Liver (tissue), 9 donors: ENCODE data around the gene DDX55. TPM values are rescaled to one million over a fixed set of nuclear protein-coding genes. Genes with fewer than 3 reads are reported as not detected.

ENCODE experiments used
- DNase-seq: peaks from one replicate; pipeline ENCODE4 v3.0.0-alpha.2; 2017; ENCODE audit warnings: low spot score
- H3K27ac ChIP-seq, 2 donors: one replicate each; pipeline ENCODE4 v1.7.0; 2013; ENCODE audit warnings: inconsistent platforms in 2 of 2, low read length in 2 of 2, control low read depth in 1 of 2, low read depth in 1 of 2, mild to moderate bottlenecking in 1 of 2
- H3K27me3 ChIP-seq, 4 donors: one replicate each; pipeline versions ENCODE4 v1.6.1 to v1.7.0; 2013; ENCODE audit warnings: low read length in 3 of 4, inconsistent platforms in 1 of 4, mild to moderate bottlenecking in 1 of 4, moderate library complexity in 1 of 4; ENCODE audit not compliant: control insufficient read depth in 4 of 4, insufficient read depth in 4 of 4
- H3K36me3 ChIP-seq, 4 donors: one replicate each; pipeline versions ENCODE4 v1.6.1 to v1.7.0; 2013; ENCODE audit warnings: low read length in 3 of 4, mild to moderate bottlenecking in 3 of 4, low read depth in 1 of 4, moderate library complexity in 1 of 4; ENCODE audit not compliant: control insufficient read depth in 4 of 4, insufficient read depth in 3 of 4
- H3K4me1 ChIP-seq, 4 donors: one replicate each; pipeline versions ENCODE4 v1.6.1 to v1.7.0; 2013; ENCODE audit warnings: low read length in 3 of 4, mild to moderate bottlenecking in 3 of 4, moderate library complexity in 1 of 4; ENCODE audit not compliant: control insufficient read depth in 4 of 4, insufficient read depth in 4 of 4
- H3K4me3 ChIP-seq, 3 donors: one replicate each; pipeline versions ENCODE4 v1.6.1 to v1.7.0; 2013; ENCODE audit warnings: low read length in 3 of 3, control low read depth in 1 of 3, low read depth in 1 of 3, mild to moderate bottlenecking in 1 of 3
- H3K9ac ChIP-seq, 2 donors: one replicate each; pipeline ENCODE4 v1.7.0; 2013; ENCODE audit warnings: low read length in 2 of 2, mild to moderate bottlenecking in 2 of 2, moderate library complexity in 2 of 2, control low read depth in 1 of 2, low read depth in 1 of 2
- H3K9me3 ChIP-seq, 4 donors: one replicate each; pipeline versions ENCODE4 v1.6.1 to v1.7.0; 2013; ENCODE audit warnings: low read length in 3 of 4; ENCODE audit not compliant: control insufficient read depth in 4 of 4
- ATF3 ChIP-seq: IDR thresholded peaks from 2 replicates; pipeline ENCODE4 v1.6.1; 2016; ENCODE audit warnings: antibody characterized with exemption
- EGR1 ChIP-seq, 2 donors: IDR thresholded peaks; 2 replicates each; pipeline ENCODE4 v1.6.1; 2016 to 2018; ENCODE audit warnings: antibody characterized with exemption in 2 of 2, low read depth in 2 of 2
- FOXA1 ChIP-seq: IDR thresholded peaks from 2 replicates; pipeline ENCODE4 v1.6.1; 2016; ENCODE audit warnings: antibody characterized with exemption
- FOXA2 ChIP-seq: IDR thresholded peaks from 2 replicates; pipeline ENCODE4 v1.6.1; 2016; ENCODE audit warnings: antibody characterized with exemption
- GABPA ChIP-seq, 2 donors: IDR thresholded peaks in 1 of 2; conservative IDR thresholded peaks in 1 of 2; 2 replicates each; pipeline ENCODE4 v1.6.1; 2016; ENCODE audit warnings: antibody characterized with exemption in 2 of 2, mild to moderate bottlenecking in 1 of 2, moderate library complexity in 1 of 2
- HNF4A ChIP-seq, 2 donors: conservative IDR thresholded peaks; 2 replicates each; pipeline ENCODE4 v1.6.1; 2016; ENCODE audit warnings: antibody characterized with exemption in 2 of 2, mild to moderate bottlenecking in 2 of 2
- HNF4G ChIP-seq: IDR thresholded peaks from 2 replicates; pipeline ENCODE4 v1.6.1; 2016; ENCODE audit warnings: antibody characterized with exemption
- JUND ChIP-seq, 2 donors: IDR thresholded peaks; 2 replicates each; pipeline ENCODE4 v1.6.1; 2016; ENCODE audit warnings: antibody characterized with exemption in 2 of 2
- MAX ChIP-seq: IDR thresholded peaks from 2 replicates; pipeline ENCODE4 v1.6.1; 2016; ENCODE audit warnings: antibody characterized with exemption
- NR2F2 ChIP-seq: IDR thresholded peaks from 2 replicates; pipeline ENCODE4 v1.6.1; 2016; ENCODE audit warnings: antibody characterized with exemption
- RAD21 ChIP-seq, 2 donors: IDR thresholded peaks; 2 replicates each; pipeline ENCODE4 v1.6.1; 2016; ENCODE audit warnings: antibody characterized with exemption in 2 of 2, mild to moderate bottlenecking in 2 of 2
- RXRA ChIP-seq, 2 donors: IDR thresholded peaks; 2 replicates each; pipeline ENCODE4 v1.6.1; 2017 to 2018; ENCODE audit warnings: antibody characterized with exemption in 2 of 2, mild to moderate bottlenecking in 1 of 2
- SP1 ChIP-seq: IDR thresholded peaks from 2 replicates; pipeline ENCODE4 v1.6.1; 2018; ENCODE audit warnings: antibody characterized with exemption, mild to moderate bottlenecking
- TAF1 ChIP-seq: conservative IDR thresholded peaks from 2 replicates; pipeline ENCODE4 v1.6.1; 2016; ENCODE audit warnings: antibody characterized with exemption, mild to moderate bottlenecking
- YY1 ChIP-seq: IDR thresholded peaks from 2 replicates; pipeline ENCODE4 v1.6.1; 2016; ENCODE audit warnings: antibody characterized with exemption, mild to moderate bottlenecking
- WGBS: extraction: QIAGEN DNeasy Blood & Tissue Kit; methylation state at CpG from one replicate; pipeline ENCODE4 v1.1.7; 2013; 5-methylcytosine and 5-hydroxymethylcytosine counted together
- polyA plus RNA-seq, 2 donors: library from polyadenylated mRNA; stranded (reverse) in 1 of 2; unstranded in 1 of 2; fragments of 200-250 nt in 1 of 2; fragments of >200 nt in 1 of 2; fragmentation: Nextera tagmentation in 1 of 2; extraction: Ambion mirVana in 1 of 2; gene quantifications; one replicate each; pipeline versions ENCODE4 v1.2.1 to v1.2.3, GENCODE V29; 2013 to 2015
- total RNA-seq, 2 donors: library from RNA; depleted of rRNA; stranded (reverse); fragments of >200 nt; gene quantifications; one replicate each; pipeline ENCODE4 v1.2.3, GENCODE V29; 2014
- TF ChIP-seq, protein P1 (sequence below): fragments of 150-350 bp; IDR thresholded peaks from 2 replicates; pipeline ENCODE4 v1.5.1; 2017; ENCODE audit warnings: improper control_type of control experiment, low read depth, low read length; ENCODE audit not compliant: missing input control
- TF ChIP-seq, protein P2 (sequence below): IDR thresholded peaks from 2 replicates; pipeline ENCODE4 v1.6.1; 2016; ENCODE audit warnings: antibody characterized with exemption, mild to moderate bottlenecking
- TF ChIP-seq, protein P3 (sequence below): IDR thresholded peaks from 2 replicates; pipeline ENCODE4 v1.6.1; 2016; ENCODE audit warnings: antibody characterized with exemption
- donor health status: healthy.
- donor health status: healthy.
- donor health status: healthy.
- donor health status: healthy.
- donor health status: healthy.

Gene DDX55
- total and polyA plus RNA-seq, 4 donors: 6.9 to 13.4 (median 9.6) TPM

- 98% methylated on average over 3 of the region's 3 CpGs for WGBS
- Histone ChIP-seq H3K4me3 (no peak overlapping the region), H3K27ac (no peak overlapping the region), H3K9me3 (no peaks in the 10 kb centered on the region), H3K4me1 (no peaks in the 10 kb centered on the region), H3K9ac (no peak overlapping the region), H3K27me3 (no peaks in the 10 kb centered on the region), H3K36me3 (peaks cover 2 to 39% (median 15%) of the 10 kb centered on the region in 4 donors)
- no peak for DNase-seq
- TF ChIP-seq GABPA (IDR thresholded peaks at IDR 0.05 in 1 of 2, conservative IDR thresholded peaks at IDR 0.05 in 1 of 2) (no peak), RXRA (IDR thresholded peaks at IDR 0.05) (no peak), EGR1 (IDR thresholded peaks at IDR 0.05; ENCODE audit: low read depth in 2 of 2) (no peak), NR2F2 (no peak), SP1 (no peak), ATF3 (no peak), MAX (no peak), RAD21 (IDR thresholded peaks at IDR 0.05) (no peak), JUND (IDR thresholded peaks at IDR 0.05) (no peak), TAF1 (no peak), YY1 (no peak), FOXA2 (no peak), HNF4A (conservative IDR thresholded peaks at IDR 0.05) (no peak), HNF4G (no peak)
- TF ChIP-seq, protein P1, sequence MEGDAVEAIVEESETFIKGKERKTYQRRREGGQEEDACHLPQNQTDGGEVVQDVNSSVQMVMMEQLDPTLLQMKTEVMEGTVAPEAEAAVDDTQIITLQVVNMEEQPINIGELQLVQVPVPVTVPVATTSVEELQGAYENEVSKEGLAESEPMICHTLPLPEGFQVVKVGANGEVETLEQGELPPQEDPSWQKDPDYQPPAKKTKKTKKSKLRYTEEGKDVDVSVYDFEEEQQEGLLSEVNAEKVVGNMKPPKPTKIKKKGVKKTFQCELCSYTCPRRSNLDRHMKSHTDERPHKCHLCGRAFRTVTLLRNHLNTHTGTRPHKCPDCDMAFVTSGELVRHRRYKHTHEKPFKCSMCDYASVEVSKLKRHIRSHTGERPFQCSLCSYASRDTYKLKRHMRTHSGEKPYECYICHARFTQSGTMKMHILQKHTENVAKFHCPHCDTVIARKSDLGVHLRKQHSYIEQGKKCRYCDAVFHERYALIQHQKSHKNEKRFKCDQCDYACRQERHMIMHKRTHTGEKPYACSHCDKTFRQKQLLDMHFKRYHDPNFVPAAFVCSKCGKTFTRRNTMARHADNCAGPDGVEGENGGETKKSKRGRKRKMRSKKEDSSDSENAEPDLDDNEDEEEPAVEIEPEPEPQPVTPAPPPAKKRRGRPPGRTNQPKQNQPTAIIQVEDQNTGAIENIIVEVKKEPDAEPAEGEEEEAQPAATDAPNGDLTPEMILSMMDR: no peak
- TF ChIP-seq, protein P2, sequence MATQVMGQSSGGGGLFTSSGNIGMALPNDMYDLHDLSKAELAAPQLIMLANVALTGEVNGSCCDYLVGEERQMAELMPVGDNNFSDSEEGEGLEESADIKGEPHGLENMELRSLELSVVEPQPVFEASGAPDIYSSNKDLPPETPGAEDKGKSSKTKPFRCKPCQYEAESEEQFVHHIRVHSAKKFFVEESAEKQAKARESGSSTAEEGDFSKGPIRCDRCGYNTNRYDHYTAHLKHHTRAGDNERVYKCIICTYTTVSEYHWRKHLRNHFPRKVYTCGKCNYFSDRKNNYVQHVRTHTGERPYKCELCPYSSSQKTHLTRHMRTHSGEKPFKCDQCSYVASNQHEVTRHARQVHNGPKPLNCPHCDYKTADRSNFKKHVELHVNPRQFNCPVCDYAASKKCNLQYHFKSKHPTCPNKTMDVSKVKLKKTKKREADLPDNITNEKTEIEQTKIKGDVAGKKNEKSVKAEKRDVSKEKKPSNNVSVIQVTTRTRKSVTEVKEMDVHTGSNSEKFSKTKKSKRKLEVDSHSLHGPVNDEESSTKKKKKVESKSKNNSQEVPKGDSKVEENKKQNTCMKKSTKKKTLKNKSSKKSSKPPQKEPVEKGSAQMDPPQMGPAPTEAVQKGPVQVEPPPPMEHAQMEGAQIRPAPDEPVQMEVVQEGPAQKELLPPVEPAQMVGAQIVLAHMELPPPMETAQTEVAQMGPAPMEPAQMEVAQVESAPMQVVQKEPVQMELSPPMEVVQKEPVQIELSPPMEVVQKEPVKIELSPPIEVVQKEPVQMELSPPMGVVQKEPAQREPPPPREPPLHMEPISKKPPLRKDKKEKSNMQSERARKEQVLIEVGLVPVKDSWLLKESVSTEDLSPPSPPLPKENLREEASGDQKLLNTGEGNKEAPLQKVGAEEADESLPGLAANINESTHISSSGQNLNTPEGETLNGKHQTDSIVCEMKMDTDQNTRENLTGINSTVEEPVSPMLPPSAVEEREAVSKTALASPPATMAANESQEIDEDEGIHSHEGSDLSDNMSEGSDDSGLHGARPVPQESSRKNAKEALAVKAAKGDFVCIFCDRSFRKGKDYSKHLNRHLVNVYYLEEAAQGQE: no peak
- TF ChIP-seq, protein P3, sequence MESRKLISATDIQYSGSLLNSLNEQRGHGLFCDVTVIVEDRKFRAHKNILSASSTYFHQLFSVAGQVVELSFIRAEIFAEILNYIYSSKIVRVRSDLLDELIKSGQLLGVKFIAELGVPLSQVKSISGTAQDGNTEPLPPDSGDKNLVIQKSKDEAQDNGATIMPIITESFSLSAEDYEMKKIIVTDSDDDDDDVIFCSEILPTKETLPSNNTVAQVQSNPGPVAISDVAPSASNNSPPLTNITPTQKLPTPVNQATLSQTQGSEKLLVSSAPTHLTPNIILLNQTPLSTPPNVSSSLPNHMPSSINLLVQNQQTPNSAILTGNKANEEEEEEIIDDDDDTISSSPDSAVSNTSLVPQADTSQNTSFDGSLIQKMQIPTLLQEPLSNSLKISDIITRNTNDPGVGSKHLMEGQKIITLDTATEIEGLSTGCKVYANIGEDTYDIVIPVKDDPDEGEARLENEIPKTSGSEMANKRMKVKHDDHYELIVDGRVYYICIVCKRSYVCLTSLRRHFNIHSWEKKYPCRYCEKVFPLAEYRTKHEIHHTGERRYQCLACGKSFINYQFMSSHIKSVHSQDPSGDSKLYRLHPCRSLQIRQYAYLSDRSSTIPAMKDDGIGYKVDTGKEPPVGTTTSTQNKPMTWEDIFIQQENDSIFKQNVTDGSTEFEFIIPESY: no peak
Observed at GRCh38 chr12:123645380-123645779, 43.5 kb downstream of the DDX55 start.

- TF ChIP-seq FOXA1: no peak
- TF ChIP-seq EGR1 (IDR thresholded peaks at IDR 0.05; ENCODE audit: low read depth in 2 of 2): no peak
- TF ChIP-seq, protein P2: no peak
- no peak for TF ChIP-seq YY1
- no peak for TF ChIP-seq FOXA2
- TF ChIP-seq GABPA (IDR thresholded peaks at IDR 0.05 in 1 of 2, conservative IDR thresholded peaks at IDR 0.05 in 1 of 2): no peak
- no peak for TF ChIP-seq HNF4G
- no peak for TF ChIP-seq HNF4A (conservative IDR thresholded peaks at IDR 0.05)
- no peak for TF ChIP-seq RXRA (IDR thresholded peaks at IDR 0.05)
- no peak for TF ChIP-seq TAF1
- TF ChIP-seq RAD21 (IDR thresholded peaks at IDR 0.05): no peak
- TF ChIP-seq JUND (IDR thresholded peaks at IDR 0.05): no peak
- no peak for TF ChIP-seq MAX
- TF ChIP-seq, protein P3: no peak
- no peak for TF ChIP-seq SP1
- H3K9ac ChIP-seq: no peak overlapping the region
- H3K27me3 ChIP-seq: no peaks in the 10 kb centered on the region
- no peaks in the 10 kb centered on the region for H3K4me1 ChIP-seq
- H3K4me3 ChIP-seq: no peak overlapping the region
- no peaks in the 10 kb centered on the region for H3K9me3 ChIP-seq
- peaks cover 2 to 40% (median 17%) of the 10 kb centered on the region in 4 donors for H3K36me3 ChIP-seq
- 94% methylated on average over 5 of the region's 5 CpGs for WGBS
- no peak for DNase-seq
- no peak overlapping the region for H3K27ac ChIP-seq
Observed at GRCh38 chr12:123645878-123646277, 44.0 kb downstream of the DDX55 start.
